Ovary (tissue), 3 donors: ENCODE measurements around the gene CEACAM7.

ENCODE experiments used
- CTCF ChIP-seq, 3 donors: fragments of 450-650 bp in 2 of 3; fragments of 200-600 bp in 1 of 3; IDR thresholded peaks; one replicate each; pipeline versions ENCODE4 v1.5.1 to v1.8.0; 2016 to 2022; ENCODE audit warnings: antibody characterized with exemption in 3 of 3, mild to moderate bottlenecking in 1 of 3
- EP300 ChIP-seq: sonication (generic); formaldehyde crosslinking; IDR thresholded peaks from one replicate; pipeline ENCODE4 v1.6.1; 2017; ENCODE audit warnings: antibody characterized with exemption
- donor health status: DM: no; HTN: no; CAD: no.

GRCh38 chr19:41624515-41624914 is 63.6 kb downstream of the CEACAM7 start:
- no peak for TF ChIP-seq CTCF (IDR thresholded peaks at IDR 0.05)
- no peak for TF ChIP-seq EP300
